Caco-2 (cell line): ENCODE data around the gene ANO8. TPM values are rescaled to one million over a fixed set of nuclear protein-coding genes. Genes with fewer than 3 reads are reported as not detected.

Source experiments
- BruUV-seq: library from RNA; stranded (reverse); fragments of 400-500 nt; replicated peaks from 2 replicates; lab custom pipeline; 2021; lab: Mats Ljungman, UMichigan
- CTCF ChIA-PET: fragments of 300-600 bp; sonication (Branson Sonifier 250); formaldehyde crosslinking; loops from one replicate; lab custom pipeline; 2022; ENCODE audit warnings: antibody characterized with exemption; lab: Charles Lee
- POLR2A ChIA-PET: fragments of 300-600 bp; sonication (Branson Sonifier 250); formaldehyde crosslinking; loops from one replicate; lab custom pipeline; 2022; ENCODE audit warnings: antibody characterized with exemption; lab: Charles Lee
- DNase-seq, 2 experiments: peaks; one replicate each; pipeline versions ENCODE4 v3.0.0 to v3.0.0-alpha.2; 2020 to 2022
- H3K27me3 ChIP-seq: replicated peaks from 2 replicates; pipeline ENCODE4 v1.6.0; 2011; ENCODE audit warnings: low read length; ENCODE audit not compliant: control insufficient read depth, insufficient read depth
- H3K36me3 ChIP-seq: 2 replicates; pipeline ENCODE4 v1.5.1; 2011; ENCODE audit warnings: low read length; ENCODE audit not compliant: control insufficient read depth, insufficient read depth
- H3K4me1 ChIP-seq: fragments of 250-450 bp; sonication (Bioruptor Pico); 2 replicates; pipeline ENCODE4 v1.5.1; 2020; ENCODE audit warnings: mild to moderate bottlenecking
- H3K4me3 ChIP-seq: 2 replicates; pipeline ENCODE4 v1.5.1; 2011; ENCODE audit warnings: low read depth, mild to moderate bottlenecking, control low read depth, low read length
- H3K9me3 ChIP-seq: fragments of 250-450 bp; sonication (Bioruptor Pico); 2 replicates; pipeline ENCODE4 v1.5.1; 2020; ENCODE audit warnings: mild to moderate bottlenecking, moderate library complexity
- H3K27ac Mint-ChIP-seq: one replicate; pipeline ENCODE4 v1.8.0; 2022; ENCODE audit warnings: mixed read lengths; ENCODE audit not compliant: unreplicated experiment
- H3K27me3 Mint-ChIP-seq: one replicate; pipeline ENCODE4 v1.8.0; 2022; ENCODE audit warnings: mixed read lengths; ENCODE audit not compliant: insufficient read depth, unreplicated experiment
- H3K36me3 Mint-ChIP-seq: one replicate; pipeline ENCODE4 v1.8.0; 2022; ENCODE audit warnings: mild to moderate bottlenecking, mixed read lengths; ENCODE audit not compliant: insufficient read depth, unreplicated experiment
- H3K4me1 Mint-ChIP-seq: one replicate; pipeline ENCODE4 v1.8.0; 2022; ENCODE audit warnings: low read depth, mixed read lengths; ENCODE audit not compliant: unreplicated experiment
- H3K4me3 Mint-ChIP-seq: one replicate; pipeline ENCODE4 v1.8.0; 2022; ENCODE audit warnings: mild to moderate bottlenecking, moderate library complexity, mixed read lengths; ENCODE audit not compliant: unreplicated experiment
- H3K9me3 Mint-ChIP-seq: one replicate; pipeline ENCODE4 v1.8.0; 2022; ENCODE audit warnings: mixed read lengths; ENCODE audit not compliant: unreplicated experiment
- intact Hi-C: fragments of 100-400 bp; cut with micrococcal nuclease; formaldehyde crosslinking; loops from one replicate; pipeline ENCODE4 v1.10.0; 2022; ENCODE audit not compliant: unreplicated experiment
- total RNA-seq: library from RNA; stranded (reverse); gene quantifications from 2 replicates; pipeline ENCODE4 v1.2.3, GENCODE V29; 2022
- TF ChIP-seq, protein P1 (sequence below), 2 experiments: fragments of 200-600 bp in 1 of 2; IDR thresholded peaks; 1 replicate in 1 of 2; 2 replicates in 1 of 2; pipeline versions ENCODE4 v1.5.1 to v1.8.0; 2011 to 2022; ENCODE audit warnings: antibody characterized with exemption in 1 of 2, control low read depth in 1 of 2, inconsistent platforms in 1 of 2, low read depth in 1 of 2, low read length in 1 of 2, mild to moderate bottlenecking in 1 of 2, moderate library complexity in 1 of 2; ENCODE audit not compliant: insufficient read depth in 1 of 2, severe bottlenecking in 1 of 2, unreplicated experiment in 1 of 2

Gene ANO8
- total RNA-seq, 1 experiment from 2014 or later, result 11.5 TPM

DNA sequence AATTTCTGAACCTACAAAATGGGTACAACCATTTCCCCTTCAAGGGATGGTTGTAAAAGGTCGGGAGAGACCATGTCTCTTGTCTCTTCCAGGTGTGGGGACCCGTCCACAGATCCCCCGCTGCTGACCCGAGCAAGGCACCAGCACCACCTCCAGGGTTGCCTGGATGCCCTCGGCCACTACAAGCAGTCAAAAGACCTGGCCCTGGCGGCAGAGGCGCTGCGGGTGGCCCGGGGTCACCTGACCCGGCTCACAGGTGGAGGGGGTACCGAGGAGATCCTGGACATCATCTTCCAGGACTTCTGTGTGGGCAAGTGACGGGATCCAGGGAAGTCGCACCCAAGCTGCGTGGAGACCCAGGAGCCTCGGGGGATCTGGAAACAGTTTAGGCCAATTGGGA, 6.7 kb upstream of the ANO8 start:
- H3K4me1 ChIP-seq, result 0 out of 2 replicates have a peak, but pooled peaks cover 5% of the 10 kb centered on the region
- POLR2A ChIA-PET, result no interaction called here
- no peak overlapping the region for H3K4me3 Mint-ChIP-seq
- no peak overlapping the region for H3K27ac Mint-ChIP-seq
- H3K27me3 Mint-ChIP-seq, result no peaks in the 10 kb centered on the region
- H3K4me1 Mint-ChIP-seq, result no peaks in the 10 kb centered on the region
- no peak overlapping the region for H3K4me3 ChIP-seq
- H3K36me3 ChIP-seq, result no peaks in the 10 kb centered on the region
- H3K9me3 Mint-ChIP-seq, result no peaks in the 10 kb centered on the region
- no TSS peak for BruUV-seq
- DNase-seq, result no peak
- TF ChIP-seq, protein P1, sequence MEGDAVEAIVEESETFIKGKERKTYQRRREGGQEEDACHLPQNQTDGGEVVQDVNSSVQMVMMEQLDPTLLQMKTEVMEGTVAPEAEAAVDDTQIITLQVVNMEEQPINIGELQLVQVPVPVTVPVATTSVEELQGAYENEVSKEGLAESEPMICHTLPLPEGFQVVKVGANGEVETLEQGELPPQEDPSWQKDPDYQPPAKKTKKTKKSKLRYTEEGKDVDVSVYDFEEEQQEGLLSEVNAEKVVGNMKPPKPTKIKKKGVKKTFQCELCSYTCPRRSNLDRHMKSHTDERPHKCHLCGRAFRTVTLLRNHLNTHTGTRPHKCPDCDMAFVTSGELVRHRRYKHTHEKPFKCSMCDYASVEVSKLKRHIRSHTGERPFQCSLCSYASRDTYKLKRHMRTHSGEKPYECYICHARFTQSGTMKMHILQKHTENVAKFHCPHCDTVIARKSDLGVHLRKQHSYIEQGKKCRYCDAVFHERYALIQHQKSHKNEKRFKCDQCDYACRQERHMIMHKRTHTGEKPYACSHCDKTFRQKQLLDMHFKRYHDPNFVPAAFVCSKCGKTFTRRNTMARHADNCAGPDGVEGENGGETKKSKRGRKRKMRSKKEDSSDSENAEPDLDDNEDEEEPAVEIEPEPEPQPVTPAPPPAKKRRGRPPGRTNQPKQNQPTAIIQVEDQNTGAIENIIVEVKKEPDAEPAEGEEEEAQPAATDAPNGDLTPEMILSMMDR (IDR thresholded peaks at IDR 0.05; ENCODE audit: insufficient read depth in 1 of 2, low read depth in 1 of 2, low read length in 1 of 2, severe bottlenecking in 1 of 2, unreplicated experiment in 1 of 2), result no peak
- H3K9me3 ChIP-seq, result no peaks in the 10 kb centered on the region
- no peaks in the 10 kb centered on the region for H3K27me3 ChIP-seq
- intact Hi-C loops, result no loop called here
- CTCF ChIA-PET, result no interaction called here
- H3K36me3 Mint-ChIP-seq, result peaks cover 37% of the 10 kb centered on the region

DNA sequence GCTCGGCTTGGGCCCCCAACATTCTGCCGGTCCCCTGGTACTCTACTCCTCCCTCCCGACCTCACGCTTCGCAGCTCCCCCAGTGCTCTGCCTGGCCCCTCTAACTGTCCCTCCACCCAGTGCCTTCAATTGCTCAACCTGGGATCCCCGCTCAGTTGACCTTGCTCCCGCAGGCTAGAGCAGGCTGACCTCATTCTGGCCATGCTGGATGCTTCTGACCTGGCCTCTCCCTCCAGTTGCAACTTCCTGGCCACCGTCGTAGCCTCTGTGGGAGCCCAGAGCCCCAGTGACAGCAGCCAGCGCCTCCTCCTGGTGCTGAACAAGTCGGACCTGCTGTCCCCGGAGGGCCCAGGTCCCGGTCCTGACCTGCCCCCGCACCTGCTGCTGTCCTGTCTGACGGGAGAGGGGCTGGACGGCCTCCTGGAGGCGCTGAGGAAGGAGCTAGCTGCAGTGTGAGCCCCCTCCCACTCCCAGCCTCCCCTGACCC, 6.3 kb upstream of the ANO8 start:
- ChIA-PET POLR2A (no interaction called here), CTCF (no interaction called here)
- H3K9me3 ChIP-seq, result no peaks in the 10 kb centered on the region
- no peaks in the 10 kb centered on the region for H3K9me3 Mint-ChIP-seq
- H3K36me3 Mint-ChIP-seq, result peaks cover 38% of the 10 kb centered on the region
- no peak overlapping the region for H3K27ac Mint-ChIP-seq
- H3K4me3 Mint-ChIP-seq, result no peak overlapping the region
- H3K27me3 Mint-ChIP-seq, result no peaks in the 10 kb centered on the region
- BruUV-seq, result no TSS peak
- H3K36me3 ChIP-seq, result no peaks in the 10 kb centered on the region
- 0 out of 2 replicates have a peak, but pooled peaks cover 5% of the 10 kb centered on the region for H3K4me1 ChIP-seq
- TF ChIP-seq, protein P1 (IDR thresholded peaks at IDR 0.05; ENCODE audit: insufficient read depth in 1 of 2, low read depth in 1 of 2, low read length in 1 of 2, severe bottlenecking in 1 of 2, unreplicated experiment in 1 of 2), result no peak
- no peaks in the 10 kb centered on the region for H3K4me1 Mint-ChIP-seq
- intact Hi-C loops, result no loop called here
- no peak for DNase-seq
- H3K4me3 ChIP-seq, result no peak overlapping the region
- H3K27me3 ChIP-seq, result no peaks in the 10 kb centered on the region

DNA sequence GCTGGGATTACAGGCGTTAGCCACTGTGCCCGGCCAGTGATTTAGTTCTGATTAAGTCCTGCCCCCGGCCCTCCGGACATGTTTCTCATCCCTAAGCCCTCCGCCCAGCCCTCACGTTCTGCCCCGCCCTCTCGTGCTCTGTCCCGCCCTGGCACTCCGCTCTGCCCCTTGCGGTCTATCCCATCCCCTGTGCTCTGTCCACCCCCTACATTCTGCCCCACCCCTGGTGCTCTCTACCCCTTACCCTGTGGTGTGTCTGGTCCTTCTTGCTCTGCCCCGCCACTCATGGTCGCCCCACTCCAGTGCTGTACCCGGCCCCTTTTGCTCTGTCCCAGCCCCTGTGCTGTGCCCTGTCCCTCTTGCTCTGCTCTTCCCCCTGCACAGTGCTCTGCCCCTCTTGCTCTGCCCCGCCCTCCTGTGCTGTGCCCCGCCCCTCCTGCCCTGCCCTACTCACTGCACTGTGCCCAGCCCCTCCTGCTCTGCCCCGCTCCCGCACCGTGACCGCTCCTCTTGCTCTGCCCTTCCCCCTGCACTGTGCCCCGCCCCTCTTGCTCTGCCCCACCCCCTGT, 5.7 kb upstream of the ANO8 start:
- H3K9me3 ChIP-seq, result no peaks in the 10 kb centered on the region
- peaks cover 38% of the 10 kb centered on the region for H3K36me3 Mint-ChIP-seq
- H3K4me1 ChIP-seq, result 0 out of 2 replicates have a peak, but pooled peaks cover 5% of the 10 kb centered on the region
- TF ChIP-seq, protein P1 (IDR thresholded peaks at IDR 0.05; ENCODE audit: insufficient read depth in 1 of 2, low read depth in 1 of 2, low read length in 1 of 2, severe bottlenecking in 1 of 2, unreplicated experiment in 1 of 2), result no peak
- ChIA-PET CTCF (no interaction called here), POLR2A (no interaction called here)
- BruUV-seq, result no TSS peak
- DNase-seq, result no peak
- no peaks in the 10 kb centered on the region for H3K27me3 Mint-ChIP-seq
- no peaks in the 10 kb centered on the region for H3K9me3 Mint-ChIP-seq
- H3K27ac Mint-ChIP-seq, result no peak overlapping the region
- no peaks in the 10 kb centered on the region for H3K4me1 Mint-ChIP-seq
- no peak overlapping the region for H3K4me3 ChIP-seq
- H3K27me3 ChIP-seq, result no peaks in the 10 kb centered on the region
- H3K4me3 Mint-ChIP-seq, result no peak overlapping the region
- intact Hi-C loops, result no loop called here
- H3K36me3 ChIP-seq, result no peaks in the 10 kb centered on the region
